Parathyroid adenoma (tissue), 2 donors: ENCODE data around the gene VSIG10L.

Experiments
- H2AFZ ChIP-seq: fragments of 300-600 bp; sonication (generic); one replicate; pipeline ENCODE4 v1.7.0; 2017; ENCODE audit warnings: antibody characterized with exemption, mild to moderate bottlenecking
- H3K27ac ChIP-seq: fragments of 300-600 bp; sonication (generic); one replicate; pipeline ENCODE4 v1.7.0; 2017
- H3K27me3 ChIP-seq: fragments of 300-600 bp; sonication (generic); one replicate; pipeline ENCODE4 v1.7.0; 2017; ENCODE audit warnings: low read length; ENCODE audit not compliant: control insufficient read depth, insufficient read depth
- H3K36me3 ChIP-seq: fragments of 300-600 bp; sonication (generic); one replicate; pipeline ENCODE4 v1.7.0; 2017; ENCODE audit warnings: low read length; ENCODE audit not compliant: control insufficient read depth, insufficient read depth
- H3K4me1 ChIP-seq: fragments of 300-600 bp; sonication (generic); one replicate; pipeline ENCODE4 v1.7.0; 2017; ENCODE audit warnings: control low read depth
- H3K4me2 ChIP-seq: fragments of 300-600 bp; sonication (generic); one replicate; pipeline ENCODE4 v1.7.0; 2017; ENCODE audit warnings: low read length
- H3K4me3 ChIP-seq: fragments of 300-600 bp; sonication (generic); one replicate; pipeline ENCODE4 v1.7.0; 2017; ENCODE audit warnings: low read depth, low read length
- H3K79me2 ChIP-seq: fragments of 300-600 bp; sonication (generic); one replicate; pipeline ENCODE4 v1.7.0; 2017; ENCODE audit warnings: control low read depth
- H3K9ac ChIP-seq: fragments of 300-600 bp; sonication (generic); one replicate; pipeline ENCODE4 v1.7.0; 2017; ENCODE audit warnings: mild to moderate bottlenecking
- H3K9me3 ChIP-seq: fragments of 300-600 bp; sonication (generic); one replicate; pipeline ENCODE4 v1.7.0; 2017; ENCODE audit warnings: low read length; ENCODE audit not compliant: control insufficient read depth
- TF ChIP-seq, protein P1 (sequence below): fragments of 300-600 bp; sonication (generic); IDR thresholded peaks from one replicate; pipeline ENCODE4 v1.7.0; 2017; ENCODE audit warnings: antibody characterized with exemption, mild to moderate bottlenecking
- donor health status: primary hyperparathyroidism.

The VSIG10L gene

DNA sequence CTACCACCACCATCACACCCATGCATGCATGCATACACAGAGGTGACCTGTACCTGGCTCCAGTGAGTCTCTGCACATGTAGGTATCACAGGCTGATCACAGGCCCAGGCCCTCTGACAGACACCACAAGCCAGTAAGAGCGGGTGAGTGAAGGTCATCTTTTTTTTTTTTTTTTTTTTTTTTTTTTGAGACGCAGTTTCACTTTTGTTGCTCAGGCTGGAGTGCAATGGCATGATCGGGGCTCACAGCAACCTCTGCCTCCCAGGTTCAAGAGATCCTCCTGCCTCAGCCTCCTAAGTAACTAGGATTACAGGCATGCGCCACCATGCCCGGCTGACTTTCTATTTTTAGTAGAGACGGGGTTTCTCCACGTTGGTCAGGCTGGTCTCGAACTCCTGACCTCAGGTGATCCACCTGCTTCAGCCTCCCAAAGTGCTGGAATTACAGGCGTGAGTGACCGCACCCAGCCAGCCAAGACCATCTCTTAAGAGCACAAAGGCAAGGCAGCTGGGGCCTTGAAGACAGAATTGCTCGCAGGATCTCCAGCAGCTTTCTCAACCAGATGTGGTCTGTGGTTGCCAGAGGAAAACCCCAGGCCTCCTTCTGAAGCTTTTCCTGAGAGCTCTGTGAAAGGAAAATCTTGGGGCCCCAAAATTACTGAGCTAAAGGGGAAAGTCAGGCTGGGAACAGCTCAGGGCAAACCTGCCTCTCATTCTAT lies 33.7 kb upstream of the VSIG10L start:
- H3K4me1 ChIP-seq = no peaks in the 10 kb centered on the region
- H3K27me3 ChIP-seq = no peaks in the 10 kb centered on the region
- no peaks in the 10 kb centered on the region for H3K36me3 ChIP-seq
- H3K9ac ChIP-seq = no peak overlapping the region
- no peak overlapping the region for H2AFZ ChIP-seq
- H3K79me2 ChIP-seq = no peaks in the 10 kb centered on the region
- H3K4me2 ChIP-seq = no peak overlapping the region
- no peak overlapping the region for H3K27ac ChIP-seq
- no peaks in the 10 kb centered on the region for H3K9me3 ChIP-seq
- TF ChIP-seq, protein P1, sequence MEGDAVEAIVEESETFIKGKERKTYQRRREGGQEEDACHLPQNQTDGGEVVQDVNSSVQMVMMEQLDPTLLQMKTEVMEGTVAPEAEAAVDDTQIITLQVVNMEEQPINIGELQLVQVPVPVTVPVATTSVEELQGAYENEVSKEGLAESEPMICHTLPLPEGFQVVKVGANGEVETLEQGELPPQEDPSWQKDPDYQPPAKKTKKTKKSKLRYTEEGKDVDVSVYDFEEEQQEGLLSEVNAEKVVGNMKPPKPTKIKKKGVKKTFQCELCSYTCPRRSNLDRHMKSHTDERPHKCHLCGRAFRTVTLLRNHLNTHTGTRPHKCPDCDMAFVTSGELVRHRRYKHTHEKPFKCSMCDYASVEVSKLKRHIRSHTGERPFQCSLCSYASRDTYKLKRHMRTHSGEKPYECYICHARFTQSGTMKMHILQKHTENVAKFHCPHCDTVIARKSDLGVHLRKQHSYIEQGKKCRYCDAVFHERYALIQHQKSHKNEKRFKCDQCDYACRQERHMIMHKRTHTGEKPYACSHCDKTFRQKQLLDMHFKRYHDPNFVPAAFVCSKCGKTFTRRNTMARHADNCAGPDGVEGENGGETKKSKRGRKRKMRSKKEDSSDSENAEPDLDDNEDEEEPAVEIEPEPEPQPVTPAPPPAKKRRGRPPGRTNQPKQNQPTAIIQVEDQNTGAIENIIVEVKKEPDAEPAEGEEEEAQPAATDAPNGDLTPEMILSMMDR = no peak
- H3K4me3 ChIP-seq = no peak overlapping the region

DNA sequence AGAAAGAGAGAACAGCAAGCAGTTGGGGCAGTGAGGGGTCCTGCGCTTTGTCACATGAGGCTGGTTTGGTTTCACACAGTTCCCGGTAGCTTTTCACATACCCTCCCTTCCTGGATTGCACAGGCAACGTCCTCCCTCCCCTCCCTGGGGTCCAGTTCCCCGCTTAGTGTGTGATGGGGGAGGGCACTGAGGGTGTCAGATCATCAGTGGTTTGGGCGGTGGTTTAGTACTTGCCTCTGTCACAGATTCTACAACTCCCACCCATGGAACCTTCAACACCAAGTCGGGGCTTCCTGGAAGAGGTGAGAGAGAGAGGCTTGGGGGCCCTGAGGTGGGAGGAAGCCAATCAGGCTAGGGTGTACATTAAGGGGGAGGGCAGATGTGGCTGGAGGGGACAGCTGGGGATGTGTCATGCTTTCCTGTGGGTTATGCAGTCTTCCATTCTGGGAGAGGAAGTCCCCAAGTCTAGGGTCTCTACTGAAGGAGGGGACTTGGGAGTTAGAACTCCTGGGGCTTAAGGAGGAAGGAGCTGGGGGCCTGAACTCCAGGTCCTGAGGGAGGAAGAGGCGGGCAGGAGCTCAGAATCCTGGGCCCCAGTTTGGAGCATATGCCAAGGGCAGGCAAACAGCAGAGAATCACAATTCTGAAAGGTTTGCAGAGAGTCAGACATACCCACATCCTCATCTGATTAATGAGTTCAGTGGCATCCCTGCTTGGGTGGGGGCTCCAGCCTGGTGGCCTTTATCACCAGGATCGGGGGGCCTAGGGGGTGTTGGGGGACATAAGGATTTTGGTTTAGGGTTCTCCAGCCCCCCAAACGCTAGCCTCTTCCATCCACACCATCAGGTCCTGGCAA lies 30.9 kb upstream of the VSIG10L start, which contains the start of gene NKG7:
NKG7 (minus strand) TSS at position 6 of the 856 bp plus-strand sequence. CDS start 119 bp downstream, outside the sequence.
- Histone ChIP-seq H3K4me2 (no peak within 1 kb of the TSS), H3K9me3 (no peaks in the 10 kb centered on the region), H3K9ac (no peak within 1 kb of the TSS), H3K79me2 (no peaks in the 10 kb centered on the region), H3K4me3 (no peak within 1 kb of the TSS), H3K27me3 (no peaks in the 10 kb centered on the region), H3K27ac (no peak within 1 kb of the TSS), H2AFZ (no peak within 1 kb of the TSS), H3K4me1 (peaks cover 2% of the 10 kb centered on the region), H3K36me3 (no peaks in the 10 kb centered on the region)
- TF ChIP-seq, protein P1 = no peak

DNA sequence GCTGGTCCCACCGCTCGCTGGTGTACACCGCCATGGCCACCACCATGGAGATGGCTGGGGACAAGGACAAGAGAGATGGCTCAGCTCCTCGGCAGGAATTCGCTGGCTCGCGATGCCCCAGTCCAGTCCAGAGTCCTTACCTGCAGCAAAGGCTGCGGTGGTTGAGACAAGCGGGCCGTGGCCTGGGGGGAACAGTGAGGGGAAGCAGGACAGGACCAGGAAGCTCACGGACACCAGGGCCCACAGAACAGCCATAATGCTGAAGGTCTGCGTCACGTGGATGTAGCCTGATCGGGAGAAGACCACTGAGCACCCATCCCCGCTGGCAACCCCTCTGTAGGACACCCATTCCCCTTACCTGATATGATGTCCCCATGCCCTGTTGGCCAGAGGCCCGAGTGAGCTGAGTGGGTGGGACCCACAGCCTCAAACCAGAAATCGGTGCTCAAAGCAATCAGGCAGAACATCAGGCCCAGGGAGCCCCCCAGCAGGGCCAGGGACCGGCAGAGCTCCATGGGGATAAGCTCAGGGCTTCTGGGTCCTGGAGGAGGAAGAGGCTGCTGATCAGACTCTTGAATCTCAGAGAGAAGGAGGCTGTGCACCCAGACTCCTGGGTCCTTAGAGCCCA lies 30.2 kb upstream of the VSIG10L start:
- no peaks in the 10 kb centered on the region for H3K9me3 ChIP-seq
- H3K27me3 ChIP-seq = no peaks in the 10 kb centered on the region
- no peak overlapping the region for H2AFZ ChIP-seq
- TF ChIP-seq, protein P1 = no peak
- H3K27ac ChIP-seq = no peak overlapping the region
- no peak overlapping the region for H3K4me3 ChIP-seq
- no peaks in the 10 kb centered on the region for H3K36me3 ChIP-seq
- H3K79me2 ChIP-seq = no peaks in the 10 kb centered on the region
- H3K9ac ChIP-seq = no peak overlapping the region
- no peak overlapping the region for H3K4me2 ChIP-seq
- H3K4me1 ChIP-seq = peaks cover 4% of the 10 kb centered on the region

DNA sequence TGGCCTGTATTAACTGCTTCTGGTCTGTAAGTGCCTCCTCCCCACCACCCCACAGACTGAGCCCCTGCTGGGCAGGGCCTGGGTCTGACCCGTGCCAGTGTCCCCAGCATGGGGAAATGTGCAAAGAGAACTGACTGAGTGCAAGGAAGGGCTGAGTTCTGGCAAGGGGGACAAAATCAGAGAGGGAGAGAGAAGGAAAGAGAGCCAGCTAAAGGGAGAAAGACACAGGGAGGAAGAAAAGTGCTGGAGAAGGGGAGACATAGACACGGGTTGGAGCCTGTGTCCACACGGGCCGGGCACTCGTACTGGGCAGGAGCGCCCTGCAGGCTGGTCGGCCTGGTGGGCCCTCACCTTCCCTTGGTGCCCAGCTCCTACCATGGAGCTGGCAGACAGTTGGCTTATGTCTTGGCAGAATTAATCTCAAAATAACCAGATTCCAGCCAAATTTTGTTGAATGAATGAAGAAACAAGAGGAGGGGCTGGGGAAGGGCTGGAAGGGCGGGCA lies 29.3 kb upstream of the VSIG10L start:
- no peaks in the 10 kb centered on the region for H3K79me2 ChIP-seq
- H3K27me3 ChIP-seq = no peaks in the 10 kb centered on the region
- TF ChIP-seq, protein P1 = no peak
- peaks cover 4% of the 10 kb centered on the region for H3K4me1 ChIP-seq
- no peak overlapping the region for H3K4me2 ChIP-seq
- H3K9ac ChIP-seq = no peak overlapping the region
- no peaks in the 10 kb centered on the region for H3K36me3 ChIP-seq
- H2AFZ ChIP-seq = no peak overlapping the region
- no peaks in the 10 kb centered on the region for H3K9me3 ChIP-seq
- H3K4me3 ChIP-seq = no peak overlapping the region
- no peak overlapping the region for H3K27ac ChIP-seq
